HFF-Myc (cell line): ENCODE measurements around the gene ELK3.
"Not testable (repeated sequence)": the region's sequence is repeated elsewhere in the genome, so short reads cannot be mapped to it uniquely, and the experiment has no call there.

Experiments
- DNase-seq: peaks from one replicate; pipeline ENCODE4 v3.0.0-alpha.2; 2011; ENCODE audit warnings: low read depth; ENCODE audit errors: extremely low read depth
- H3K4me3 ChIP-seq: replicated peaks from 2 replicates; pipeline ENCODE4 v1.5.1; 2011; ENCODE audit warnings: low read depth, mild to moderate bottlenecking, control low read depth, low read length
- CTCF ChIP-seq: IDR thresholded peaks from 2 replicates; pipeline ENCODE4 v1.5.1; 2012; ENCODE audit warnings: mild to moderate bottlenecking, low read depth, low read length, control low read depth; ENCODE audit errors: missing control alignments

Gene ELK3

GRCh38 chr12:96308881-96309280 lies 114.7 kb downstream of the ELK3 start:
- no peak for DNase-seq
- no peak overlapping the region for H3K4me3 ChIP-seq
- no peak for TF ChIP-seq CTCF

DNA sequence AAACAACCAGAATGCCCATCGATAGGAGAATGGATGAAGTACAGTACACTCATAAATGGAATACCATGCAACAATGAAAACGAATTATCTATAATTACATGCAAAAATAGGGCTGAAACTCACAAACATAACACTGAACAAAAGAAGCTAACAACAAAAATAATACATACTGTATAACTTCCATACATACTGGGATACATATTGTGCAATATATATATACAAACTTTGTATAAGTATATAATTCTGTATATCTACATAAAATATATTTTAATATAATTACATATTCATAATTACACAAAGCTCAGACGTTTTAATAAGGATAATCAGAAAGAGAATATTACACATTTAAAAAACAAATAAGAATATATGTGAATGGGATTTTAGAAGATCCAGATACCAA lies 115.9 kb downstream of the ELK3 start:
- H3K4me3 ChIP-seq = no peak overlapping the region
- DNase-seq = no peak
- no peak for TF ChIP-seq CTCF

- no peak for DNase-seq
- H3K4me3 ChIP-seq = no peak overlapping the region
- no peak for TF ChIP-seq CTCF
These were observed 117.0 kb downstream of the ELK3 start for GRCh38 chr12:96311191-96311590.

GRCh38 chr12:96313606-96314005 lies 119.4 kb downstream of the ELK3 start:
- no peak overlapping the region for H3K4me3 ChIP-seq
- TF ChIP-seq CTCF = no peak
- DNase-seq = no peak

- no peak for DNase-seq
- H3K4me3 ChIP-seq = no peak overlapping the region
- TF ChIP-seq CTCF = no peak
These were observed 120.5 kb downstream of the ELK3 start for GRCh38 chr12:96314723-96315122.

DNA sequence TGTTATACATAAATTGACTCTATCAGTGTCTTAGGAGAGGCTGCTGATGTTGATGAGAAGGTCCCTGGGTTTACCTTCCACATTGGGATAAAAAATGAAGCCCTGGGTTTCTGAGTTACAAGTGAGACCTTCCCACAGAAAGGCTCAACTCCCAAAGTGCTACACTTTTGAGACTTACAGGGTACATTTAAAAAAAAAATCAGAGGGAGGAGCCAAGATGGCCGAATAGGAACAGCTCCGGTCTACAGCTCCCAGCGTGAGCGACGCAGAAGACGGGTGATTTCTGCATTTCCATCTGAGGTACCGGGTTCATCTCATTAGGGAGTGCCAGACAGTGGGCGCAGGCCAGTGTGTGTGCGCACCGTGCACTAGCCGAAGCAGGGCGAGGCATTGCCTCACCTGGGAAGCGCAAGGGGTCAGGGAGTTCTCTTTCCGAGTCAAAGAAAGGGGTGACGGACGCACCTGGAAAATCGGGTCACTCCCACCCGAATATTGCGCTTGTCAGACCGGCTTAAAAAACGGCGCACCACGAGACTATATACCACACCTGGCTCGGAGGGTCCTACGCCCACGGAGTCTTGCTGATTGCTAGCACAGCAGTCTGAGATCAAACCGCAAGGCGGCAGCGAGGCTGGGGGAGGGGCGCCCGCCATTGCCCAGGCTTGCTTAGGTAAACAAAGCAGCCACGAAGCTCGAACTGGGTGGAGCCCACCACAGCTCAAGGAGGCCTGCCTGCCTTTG lies 121.7 kb downstream of the ELK3 start:
- not testable (repeated sequence) for DNase-seq, H3K4me3 ChIP-seq

DNA sequence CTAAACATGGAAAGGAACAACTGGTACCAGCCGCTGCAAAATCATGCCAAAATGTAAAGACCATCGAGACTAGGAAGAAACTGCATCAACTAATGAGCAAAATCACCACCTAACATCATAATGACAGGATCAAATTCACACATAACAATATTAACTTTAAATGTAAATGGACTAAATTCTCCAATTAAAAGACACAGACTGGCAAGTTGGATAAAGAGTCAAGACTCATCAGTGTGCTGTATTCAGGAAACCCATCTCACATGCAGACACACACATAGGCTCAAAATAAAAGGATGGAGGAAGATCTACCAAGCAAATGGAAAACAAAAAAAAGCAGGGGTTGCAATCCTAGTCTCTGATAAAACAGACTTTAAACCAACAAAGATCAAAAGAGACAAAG lies 123.6 kb downstream of the ELK3 start:
- H3K4me3 ChIP-seq, DNase-seq: not testable (repeated sequence)
